Fibroblast of peridontal ligament (primary cell): ENCODE results near the gene PAK6.
A peak's percentile ranks its signal among the peaks of the same experiment; 100 is the strongest.

Source experiments
- DNase-seq: peaks from one replicate; pipeline ENCODE4 v3.0.0-alpha.2; 2010; ENCODE audit errors: extremely low read depth

The PAK6 gene

DNA sequence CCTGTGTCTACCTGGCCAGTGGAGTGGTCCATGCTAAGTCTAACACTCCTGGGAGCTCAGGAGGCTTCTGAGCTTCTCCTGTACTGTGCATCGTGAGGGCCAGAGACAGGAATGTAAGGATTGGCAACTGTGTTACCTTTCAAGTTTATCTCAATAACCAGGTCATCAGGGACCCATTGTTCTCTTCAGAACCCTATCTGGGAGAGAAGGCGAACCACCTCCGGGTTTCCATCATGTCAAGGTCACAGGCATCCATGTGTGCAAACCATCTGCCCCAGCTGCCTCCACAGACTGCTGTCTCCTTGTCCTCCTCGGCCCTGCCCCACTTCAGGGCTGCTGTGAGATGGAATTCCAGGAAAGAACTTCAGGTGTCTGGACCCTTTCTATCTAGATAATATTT is 38.1 kb downstream of the PAK6 start:
- DNase-seq = no peak

DNA sequence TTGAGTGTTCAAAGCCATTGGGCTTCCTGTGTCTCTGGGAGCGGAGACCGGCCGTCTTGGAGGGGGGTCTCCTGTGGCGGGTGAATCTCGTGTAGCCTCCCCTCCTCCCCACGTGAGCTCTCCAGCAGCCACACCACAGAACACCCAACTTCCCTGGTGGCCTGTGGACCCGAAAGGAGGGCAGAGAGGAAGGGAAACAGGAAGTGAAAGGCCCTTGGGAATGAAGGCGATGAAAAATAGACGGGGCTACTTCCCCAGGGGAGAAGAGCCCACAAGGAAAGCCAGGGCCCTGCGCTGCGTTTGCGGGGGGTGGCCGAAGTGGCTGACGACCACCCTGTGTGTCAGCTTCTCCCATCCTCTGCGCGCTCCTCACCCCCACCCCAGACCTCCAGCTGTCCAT is 38.6 kb downstream of the PAK6 start:
- DNase-seq = no peak

DNA sequence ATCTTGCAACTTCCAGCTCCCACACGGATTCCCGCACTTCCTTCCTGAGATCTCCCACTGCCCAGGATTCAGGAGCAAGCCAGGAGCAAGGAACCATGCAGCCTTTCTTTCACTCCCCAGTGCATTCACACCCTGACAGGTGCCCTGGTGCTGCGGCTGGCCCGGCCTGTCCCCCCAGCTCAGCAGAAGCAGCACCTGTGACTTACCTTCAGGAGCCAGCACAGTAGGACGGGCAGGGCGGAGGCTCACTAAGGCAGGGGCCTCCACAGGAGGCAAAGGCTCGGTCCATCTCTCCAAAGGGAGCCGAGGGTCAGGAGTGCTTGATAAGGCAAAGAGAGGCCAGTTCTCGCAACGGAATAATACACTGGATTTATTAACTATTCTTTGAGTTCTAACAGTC is 39.2 kb downstream of the PAK6 start:
- DNase-seq = no peak

DNA sequence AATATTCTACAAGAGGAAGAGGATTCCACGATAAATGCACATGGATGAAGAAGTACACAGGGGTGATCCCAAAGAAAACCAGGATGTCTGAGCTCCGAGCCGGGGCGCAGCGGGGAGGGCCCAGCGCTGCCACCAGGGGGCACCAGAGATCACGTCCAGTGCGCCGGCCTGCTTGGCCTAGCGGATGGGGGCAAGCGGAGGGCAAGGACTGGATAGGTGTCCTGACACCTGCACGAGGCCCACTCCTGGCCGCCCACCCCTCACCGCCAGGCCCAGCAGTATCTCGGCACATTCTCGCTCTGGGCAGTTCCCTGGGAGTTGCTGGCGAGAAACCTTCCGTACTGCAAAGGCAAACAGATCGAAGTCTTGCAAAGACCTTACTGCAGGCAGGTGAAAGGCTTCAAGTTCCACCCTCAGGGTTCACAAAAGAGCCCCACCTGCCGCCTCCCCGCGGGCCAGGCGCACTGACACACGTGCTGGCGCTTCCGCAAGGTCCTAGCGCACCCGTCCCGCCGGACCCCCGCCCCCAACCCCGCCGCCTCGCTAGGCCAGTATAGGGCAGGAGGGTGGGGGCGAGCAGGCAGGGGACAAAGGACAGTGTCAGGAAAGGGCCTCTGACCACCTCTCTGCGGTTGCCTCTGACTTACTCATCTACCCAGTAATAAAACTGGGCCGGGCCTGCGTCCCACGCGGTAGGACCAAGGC is 40.7 kb downstream of the PAK6 start:
- peak; percentile 41 for DNase-seq

DNA sequence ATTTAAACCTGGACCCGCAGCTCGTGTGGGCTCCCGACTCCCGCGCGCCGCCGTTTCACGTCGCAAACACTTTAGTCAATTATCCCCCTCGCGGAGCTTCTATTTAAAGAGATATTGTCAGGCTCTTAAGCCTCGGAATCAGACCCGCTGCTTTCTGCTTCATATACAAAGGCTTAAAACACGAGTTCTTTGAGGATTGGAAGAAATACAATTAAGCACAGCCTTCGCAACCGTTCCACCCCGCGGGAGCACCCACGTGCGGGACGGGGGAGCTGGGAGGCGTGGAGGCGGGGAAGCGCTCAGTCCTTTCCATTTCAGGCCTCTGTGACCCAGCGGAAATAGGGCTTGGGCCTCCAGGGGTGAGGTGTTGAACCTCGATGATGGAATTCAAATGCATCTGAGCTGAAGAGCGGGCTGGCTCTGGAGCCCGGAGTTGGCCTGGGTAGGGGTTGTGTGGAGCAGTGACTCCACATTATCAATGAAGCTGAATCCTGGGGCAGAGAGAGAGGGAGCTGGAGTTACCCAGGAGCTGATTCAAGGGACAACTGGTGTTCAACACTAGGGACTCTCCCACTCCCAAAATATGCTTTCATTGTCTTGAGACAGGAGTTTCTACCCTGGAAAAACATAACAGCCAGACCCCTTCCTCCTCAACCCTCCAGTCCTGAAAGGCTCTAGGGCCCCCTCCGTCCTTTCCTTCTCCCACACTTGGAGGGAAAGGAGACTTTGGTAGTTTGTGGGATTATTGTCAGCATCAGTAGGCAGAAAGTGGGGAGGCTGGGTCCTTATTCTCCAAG is 41.6 kb downstream of the PAK6 start:
- DNase-seq = no peak

DNA sequence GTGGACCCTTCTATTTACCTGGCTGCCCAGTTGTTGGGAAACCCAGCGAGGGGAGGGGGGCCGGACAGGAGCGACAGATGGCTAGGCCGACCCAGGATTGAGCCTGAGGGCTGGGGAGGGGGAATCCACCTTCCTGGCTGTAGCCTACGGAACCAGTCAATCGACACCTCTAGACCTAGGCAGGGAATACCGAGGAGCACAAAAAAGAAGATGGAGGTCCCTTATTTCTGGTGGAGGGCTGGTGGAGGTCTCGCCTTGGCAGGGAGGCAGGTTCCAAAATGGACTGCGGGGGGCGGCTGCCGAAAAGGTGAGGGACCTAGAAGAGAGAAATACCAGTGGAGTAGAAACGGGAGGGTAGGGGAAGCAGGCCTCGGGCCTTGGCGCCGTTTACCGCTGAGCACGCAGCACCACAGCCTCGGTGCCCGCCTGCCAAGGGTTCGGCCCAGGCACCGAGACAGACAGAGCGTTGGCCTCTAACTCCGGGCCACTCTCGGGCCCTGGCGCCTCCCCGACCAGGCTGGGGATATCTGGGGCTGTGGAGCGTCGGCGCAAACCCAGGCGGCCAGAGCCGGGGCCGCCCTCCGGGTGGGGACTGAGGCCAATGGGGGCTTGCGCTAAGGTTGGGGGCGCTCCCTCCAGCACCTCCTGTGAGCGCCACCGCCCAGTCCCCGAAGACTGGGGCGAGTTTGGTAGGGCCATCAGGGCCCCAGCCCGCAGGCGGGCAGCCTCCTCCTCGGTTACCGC is 42.4 kb downstream of the PAK6 start:
- DNase-seq = no peak

DNA sequence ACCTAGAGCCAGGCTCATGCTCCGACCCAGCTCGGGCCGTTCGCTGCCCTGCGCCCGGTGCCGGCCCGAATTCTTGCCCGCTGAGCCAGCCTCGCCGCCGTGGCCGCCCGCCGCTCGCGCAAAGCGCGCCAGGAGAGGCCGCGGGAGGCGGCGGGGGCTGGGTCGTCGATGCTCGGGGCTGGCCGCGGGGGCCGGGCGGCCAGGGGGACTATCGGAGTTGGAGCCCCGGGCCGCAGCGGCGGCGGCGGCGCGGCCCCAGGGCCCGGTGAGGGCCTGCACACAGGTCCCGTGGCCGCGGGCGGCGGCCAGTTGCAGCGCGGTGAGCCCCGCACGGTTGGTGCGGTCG is 42.9 kb downstream of the PAK6 start:
- DNase-seq = no peak

DNA sequence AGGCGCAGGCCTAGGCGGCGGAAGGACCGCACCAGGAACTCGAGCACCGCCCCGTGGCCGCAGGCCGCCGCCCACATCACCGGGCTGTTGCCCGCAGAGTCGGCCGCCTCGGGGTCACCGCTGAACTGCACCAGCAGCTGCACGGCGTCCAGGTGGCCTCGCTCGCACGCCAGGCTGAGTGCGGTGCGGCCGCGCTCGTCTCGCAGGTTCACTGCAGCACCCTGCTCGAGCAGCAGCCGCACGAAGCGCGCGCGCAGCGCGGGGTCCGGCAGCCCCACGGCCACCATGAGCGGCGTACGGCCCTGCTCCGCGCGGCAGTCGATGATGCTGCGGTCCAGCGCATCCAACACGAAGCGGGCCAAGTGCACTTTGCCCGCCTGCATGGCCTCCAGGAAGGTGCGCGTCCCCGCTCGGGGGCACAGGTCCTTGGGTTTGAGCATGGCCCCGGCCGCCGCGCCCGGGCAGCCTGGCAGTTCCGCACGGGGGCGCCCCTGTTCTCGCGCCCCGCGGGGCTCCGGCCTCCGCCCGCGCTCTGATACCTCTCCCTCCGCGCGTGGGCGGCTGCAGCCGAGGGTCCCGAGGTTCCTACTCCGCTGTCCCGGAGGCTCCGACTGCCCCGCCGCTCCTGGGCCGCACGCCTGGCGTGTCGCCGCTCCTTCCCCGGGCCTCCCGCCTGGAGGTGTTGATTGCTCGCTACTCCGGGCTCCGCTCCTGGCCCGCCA is 43.4 kb downstream of the PAK6 start:
- no peak for DNase-seq

DNA sequence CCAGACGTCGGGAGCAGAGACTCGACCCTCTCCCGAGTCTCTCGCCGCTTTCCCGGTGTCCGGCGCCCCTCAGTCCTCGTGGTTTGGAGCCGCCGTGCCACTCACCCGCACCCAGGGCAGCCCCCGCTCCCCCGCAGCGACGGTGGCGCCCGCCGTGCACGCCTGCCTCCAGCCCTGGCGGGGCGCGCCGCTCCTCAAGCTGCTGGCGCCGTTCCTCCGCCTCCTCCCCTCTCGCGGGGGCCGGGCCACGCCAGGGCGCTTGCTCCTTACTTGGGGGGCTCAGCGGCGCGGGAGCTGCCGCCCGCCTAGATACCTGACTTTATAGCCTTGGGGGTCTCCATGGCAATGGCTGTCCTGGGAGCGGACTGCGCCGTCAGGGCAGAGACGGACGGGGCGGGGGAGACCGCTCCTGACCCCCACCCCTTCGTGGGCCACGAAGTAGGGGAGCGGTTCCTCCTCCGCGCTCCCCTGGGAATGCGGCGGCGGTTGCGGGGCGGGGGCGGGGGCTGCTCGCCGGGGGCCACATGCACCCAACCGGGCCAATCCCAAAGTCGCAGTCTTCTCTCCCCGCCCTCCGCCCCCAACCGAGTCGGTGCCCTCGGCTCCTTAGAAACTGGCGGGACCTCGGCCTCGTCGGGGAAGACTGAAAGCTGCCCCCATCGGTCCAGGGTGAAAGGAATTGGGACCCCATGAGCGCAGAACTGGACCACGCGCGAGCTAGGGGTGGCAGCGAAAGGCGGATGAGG is 44.2 kb downstream of the PAK6 start, which contains the start of gene ANKRD63:
ANKRD63 (minus strand) TSS at position 196 of the 746 bp plus-strand sequence. CDS start 478 bp downstream, outside the sequence.
- DNase-seq = no peak

DNA sequence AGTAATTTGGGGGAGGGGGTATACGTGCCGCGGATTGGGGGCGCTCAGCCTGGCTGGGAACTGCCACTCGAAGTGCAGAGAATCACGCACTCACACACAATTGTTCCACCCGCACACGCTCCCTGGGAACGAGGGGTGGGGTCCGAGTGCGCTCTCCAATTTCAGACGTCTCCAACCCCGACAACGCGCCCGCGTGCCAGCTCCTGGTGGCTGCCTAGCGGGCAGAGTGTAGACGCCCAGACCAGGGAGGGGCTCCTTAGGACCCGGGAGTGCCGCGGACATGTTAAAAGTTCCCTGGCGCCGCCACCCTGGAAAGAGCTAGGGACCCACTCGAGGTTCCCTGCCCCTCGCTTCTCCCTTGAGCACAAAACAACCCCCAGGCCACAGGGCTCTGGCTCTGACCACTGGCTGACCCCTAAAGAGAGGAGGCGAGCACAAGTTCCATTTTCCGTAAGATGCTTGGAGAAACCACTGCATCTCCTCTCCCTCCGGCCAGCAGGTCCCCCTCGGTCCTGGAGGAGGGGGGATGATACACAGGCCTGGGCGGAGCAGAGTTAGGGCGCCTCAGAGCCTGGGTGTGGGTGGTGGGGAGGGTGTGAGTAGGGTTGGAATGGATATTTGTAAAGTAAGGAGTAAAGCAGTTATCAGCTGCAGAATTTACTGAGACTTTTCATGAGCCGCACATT is 44.9 kb downstream of the PAK6 start:
- no peak for DNase-seq

DNA sequence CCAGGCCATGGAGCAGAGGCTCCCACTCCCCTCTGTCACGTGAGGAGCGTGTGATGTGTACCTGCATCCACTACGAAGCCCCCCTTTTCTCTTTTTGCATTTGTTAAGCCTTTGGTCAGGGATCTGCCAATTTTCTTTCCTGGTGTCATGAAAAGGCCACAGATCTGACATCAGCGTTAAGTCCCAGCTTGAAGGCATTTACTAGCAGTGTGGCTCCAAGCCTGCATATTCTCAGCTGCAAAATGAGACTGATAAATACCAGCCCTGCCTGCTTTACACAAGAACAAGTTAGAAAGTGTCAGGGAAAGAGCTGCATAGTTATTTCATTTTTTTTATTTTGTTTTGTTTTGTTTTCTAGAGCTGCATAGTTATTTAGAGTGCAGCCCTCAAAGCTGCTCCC is 46.3 kb downstream of the PAK6 start:
- DNase-seq = peak; percentile 33

DNA sequence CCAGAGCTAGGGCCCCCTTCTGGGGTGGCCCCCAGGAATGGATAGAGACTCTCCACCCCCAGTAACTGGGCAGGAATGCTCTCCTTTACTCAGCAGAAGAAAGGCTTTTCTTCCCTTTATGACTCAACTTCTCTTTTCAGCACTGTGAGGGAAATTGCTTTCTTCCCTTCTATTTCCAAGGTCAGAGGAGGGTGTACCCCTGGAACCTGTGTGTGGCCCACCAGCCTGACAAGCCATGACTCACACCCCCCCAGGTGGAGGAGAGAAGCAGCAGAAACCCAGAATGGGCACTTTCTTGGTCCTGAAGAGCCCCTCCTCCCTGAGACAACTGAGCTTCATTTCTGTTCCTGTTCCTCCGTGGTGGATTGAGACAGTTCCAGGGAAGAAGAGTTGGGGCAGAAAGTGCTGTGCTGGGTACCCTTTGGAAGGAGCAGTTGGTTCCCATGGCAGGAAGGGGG is 46.7 kb downstream of the PAK6 start:
- DNase-seq = no peak

DNA sequence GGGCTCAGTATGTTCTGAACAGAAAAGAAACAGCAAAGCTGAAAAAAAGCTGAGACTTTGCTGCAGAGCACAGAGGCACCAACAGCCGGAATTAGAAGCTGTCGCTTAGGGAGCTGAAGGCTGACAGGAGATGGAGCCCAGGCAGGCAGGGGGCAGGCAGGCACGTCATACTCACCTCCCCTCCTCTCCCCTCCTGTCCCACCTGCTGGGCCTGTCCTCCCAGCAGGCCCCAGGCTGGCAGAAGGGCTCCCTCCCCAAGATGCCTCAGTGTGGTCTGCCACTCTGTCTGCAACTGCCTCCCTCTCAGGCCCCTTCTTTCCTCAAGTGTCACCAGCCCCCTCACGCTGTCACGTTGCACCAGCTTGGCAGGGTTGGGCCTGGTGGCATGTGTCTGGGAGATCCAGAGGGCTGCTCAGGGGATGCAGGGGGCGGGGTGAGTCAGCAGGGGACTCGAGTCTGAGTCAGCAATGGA is 47.2 kb downstream of the PAK6 start:
- DNase-seq = no peak

DNA sequence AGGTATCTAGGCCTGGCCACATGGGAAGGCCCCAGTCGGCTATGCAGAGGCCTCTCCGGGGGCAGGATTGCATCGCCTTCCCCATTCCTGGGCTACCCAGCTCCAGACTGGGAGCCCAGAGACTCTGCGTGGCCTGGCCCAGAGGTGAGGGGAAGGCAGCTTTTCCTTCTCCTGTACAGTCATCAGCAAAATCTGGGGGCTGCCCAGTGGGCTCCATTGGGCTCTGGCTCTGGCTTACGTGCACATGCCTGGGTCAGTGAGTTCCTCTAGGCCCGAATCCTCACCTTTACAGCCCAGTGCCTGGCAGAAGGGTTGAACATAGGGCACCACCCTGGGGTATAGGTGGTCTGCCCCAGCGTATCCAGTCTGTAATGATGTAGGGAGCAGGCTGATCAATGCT is 47.9 kb downstream of the PAK6 start:
- no peak for DNase-seq

DNA sequence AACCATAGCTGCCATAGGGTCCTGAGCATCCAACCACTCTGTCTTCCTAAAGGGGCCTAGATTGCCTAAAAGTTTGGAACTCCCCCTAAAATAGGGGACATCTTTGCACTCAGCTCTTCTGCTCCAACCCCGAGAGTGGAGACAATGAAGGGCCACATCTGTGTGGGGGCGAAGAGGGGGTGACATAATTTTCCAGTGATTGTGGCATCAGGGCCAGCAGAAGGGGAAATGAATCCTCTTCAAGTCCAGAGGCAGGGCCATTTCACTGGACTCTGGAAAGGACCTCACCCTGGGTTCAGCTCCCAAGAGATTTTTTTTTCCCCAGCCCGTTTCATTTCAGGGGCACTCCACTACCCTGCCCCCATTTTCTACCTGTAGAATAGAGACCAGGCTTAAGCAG is 48.6 kb downstream of the PAK6 start:
- no peak for DNase-seq

DNA sequence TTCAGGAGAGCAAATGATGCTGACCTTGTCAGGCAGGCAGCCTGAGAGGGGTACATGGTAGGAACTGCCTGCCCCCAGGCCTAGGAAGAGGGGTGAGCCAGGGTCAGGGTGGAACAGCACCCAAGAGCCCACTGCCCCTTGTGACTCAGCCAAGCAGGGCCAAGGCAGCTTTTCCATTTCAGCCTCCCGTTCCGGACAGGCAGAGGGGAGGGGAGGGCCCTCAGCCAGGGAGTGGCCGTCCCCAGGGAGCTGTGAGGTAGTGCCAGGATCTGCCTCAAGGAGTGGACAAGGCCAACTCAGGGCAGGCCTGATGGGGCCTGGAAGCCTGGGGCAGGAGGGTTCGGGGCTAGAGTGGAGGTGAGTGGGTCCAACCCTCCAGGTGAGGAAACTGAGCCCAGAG is 49.1 kb downstream of the PAK6 start:
- no peak for DNase-seq

DNA sequence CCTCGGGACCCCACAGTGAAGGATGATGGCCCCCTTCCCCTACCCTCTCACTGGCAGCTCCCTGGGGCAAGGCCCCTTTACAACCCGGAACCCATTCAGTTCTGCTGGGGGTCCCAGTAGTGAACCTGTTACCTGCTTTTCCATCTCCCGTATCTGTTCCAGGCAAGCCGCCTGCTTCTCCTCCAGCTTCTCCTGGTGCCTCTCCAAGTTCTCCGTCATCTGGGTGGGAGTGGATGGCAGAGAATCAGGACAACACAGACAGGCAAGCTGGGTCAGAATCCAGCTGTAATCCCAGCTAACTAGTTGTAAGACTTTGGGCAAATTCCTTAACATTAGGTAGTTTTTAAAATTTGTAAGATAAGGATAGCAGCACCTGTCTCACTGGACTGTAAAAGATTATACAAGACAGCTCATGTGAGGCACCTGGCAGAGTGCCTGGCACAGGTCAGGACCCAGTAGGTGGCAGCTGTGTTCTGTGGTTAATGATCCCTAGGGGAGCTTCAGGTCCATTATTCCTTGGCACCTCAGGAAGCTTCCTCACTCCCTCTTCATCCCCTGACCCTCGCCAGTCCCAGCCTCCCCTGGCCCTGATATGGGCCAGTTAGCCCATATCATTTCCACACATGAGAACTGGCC is 50.4 kb downstream of the PAK6 start:
- DNase-seq = no peak

DNA sequence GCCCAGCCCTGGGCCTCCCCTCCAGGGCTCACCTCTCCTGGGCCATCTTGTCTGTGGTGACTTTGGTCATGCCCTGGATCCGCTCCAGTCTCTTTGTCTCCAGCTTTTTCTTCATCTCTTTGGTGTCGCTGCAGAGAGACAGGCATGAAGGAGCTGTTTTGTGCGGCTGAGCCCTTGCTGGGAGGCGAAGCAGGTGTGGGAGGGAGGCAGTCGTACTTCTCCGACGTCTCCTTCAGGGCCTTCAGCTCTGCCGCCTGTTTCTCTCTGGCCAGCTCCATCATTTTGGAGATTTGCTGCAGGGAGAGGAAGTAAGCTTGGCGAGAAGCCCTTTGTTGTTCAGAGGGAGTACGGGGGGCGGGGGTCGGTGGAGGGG is 51.7 kb downstream of the PAK6 start:
- DNase-seq = no peak

DNA sequence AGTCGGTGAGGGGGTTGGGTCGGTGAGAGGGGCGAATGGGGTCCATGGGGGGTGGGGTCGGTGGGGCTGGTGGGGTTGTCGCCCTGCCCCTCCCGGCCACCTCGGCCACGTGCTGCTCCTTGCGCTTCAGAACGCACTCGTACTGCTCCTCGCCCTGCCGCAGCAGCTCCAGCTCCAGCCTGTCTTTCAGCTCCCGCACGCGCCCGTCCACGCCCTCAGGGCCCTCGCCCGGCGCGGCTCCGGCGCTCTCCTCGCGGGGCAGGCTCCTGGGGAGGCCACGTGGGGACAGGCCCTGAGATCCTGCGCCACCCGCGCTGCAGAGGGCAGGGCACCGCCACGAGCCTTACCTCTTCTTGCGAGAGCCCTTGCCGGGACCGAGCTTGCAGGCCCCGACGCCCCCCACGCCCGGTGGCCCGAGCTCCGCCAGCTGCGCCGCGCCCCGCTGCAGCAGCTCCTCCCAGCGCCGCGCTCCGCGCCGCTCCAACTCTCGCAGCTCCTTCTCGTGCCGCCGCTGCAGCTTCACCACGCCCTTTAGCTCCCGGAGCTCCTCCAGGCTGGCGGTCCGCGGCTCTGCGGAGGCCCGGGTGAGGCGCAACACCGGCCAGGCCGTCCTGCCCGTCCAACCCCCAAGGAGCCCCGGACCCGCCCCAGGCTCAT is 52.2 kb downstream of the PAK6 start:
- peak; percentile 49 for DNase-seq

DNA sequence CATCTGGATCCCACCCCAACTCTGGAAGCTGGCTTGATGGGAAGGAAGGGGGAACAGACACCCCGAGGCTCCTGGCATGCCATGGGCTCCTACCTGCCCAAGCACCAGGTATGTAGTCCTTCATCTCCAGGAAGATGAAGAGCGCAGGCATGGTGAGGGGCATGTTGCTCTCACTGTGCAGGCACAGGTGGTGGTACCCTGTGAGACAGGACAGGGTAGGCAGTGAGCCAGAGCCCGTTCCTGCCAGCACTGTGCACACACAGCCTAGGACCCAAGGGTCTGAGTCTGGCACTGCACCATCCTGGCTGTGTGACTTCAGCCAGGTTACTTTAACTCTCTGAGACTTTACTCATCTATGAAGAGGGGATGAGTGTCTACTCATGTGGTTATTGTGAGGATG is 53.4 kb downstream of the PAK6 start:
- no peak for DNase-seq
